ENCODE measurements around the gene DAAM1. TPM values are rescaled to one million over a fixed set of nuclear protein-coding genes. Genes with fewer than 3 reads are reported as not detected.

DAAM1 gene
- total RNA-seq, 3 donors from 2014 or later = 50.1 to 95.9 (median 64.2) TPM

DNA sequence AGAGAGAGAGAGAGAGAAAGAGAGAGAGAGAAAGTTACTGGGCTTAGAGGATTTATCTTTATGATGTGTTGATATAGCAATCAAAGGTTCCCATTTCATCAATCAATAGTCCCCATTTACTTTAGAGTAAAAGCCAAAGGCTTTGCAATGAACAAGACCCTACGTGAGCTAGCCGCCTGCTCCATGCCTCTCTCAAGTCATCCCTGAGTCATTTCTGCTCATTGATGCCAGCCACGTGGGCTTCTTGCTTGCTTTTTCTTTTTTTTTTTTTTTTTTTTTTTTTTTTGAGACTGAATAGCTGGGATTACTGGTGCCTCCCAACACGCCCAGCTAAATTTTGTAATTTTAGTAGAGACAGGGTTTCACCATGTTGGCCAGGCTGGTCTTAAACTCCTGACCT lies 205.8 kb downstream of the DAAM1 start:
- no peaks in the 10 kb centered on the region for H3K4me1 ChIP-seq
- intact Hi-C loops (cut with DNase I; ENCODE audit: low total_unique reads) = no loop called here
- no peaks in the 10 kb centered on the region for H3K36me3 ChIP-seq
- H3K27me3 ChIP-seq = no peaks in the 10 kb centered on the region
- no peak overlapping the region for H3K27ac ChIP-seq
- TF ChIP-seq, protein P1, sequence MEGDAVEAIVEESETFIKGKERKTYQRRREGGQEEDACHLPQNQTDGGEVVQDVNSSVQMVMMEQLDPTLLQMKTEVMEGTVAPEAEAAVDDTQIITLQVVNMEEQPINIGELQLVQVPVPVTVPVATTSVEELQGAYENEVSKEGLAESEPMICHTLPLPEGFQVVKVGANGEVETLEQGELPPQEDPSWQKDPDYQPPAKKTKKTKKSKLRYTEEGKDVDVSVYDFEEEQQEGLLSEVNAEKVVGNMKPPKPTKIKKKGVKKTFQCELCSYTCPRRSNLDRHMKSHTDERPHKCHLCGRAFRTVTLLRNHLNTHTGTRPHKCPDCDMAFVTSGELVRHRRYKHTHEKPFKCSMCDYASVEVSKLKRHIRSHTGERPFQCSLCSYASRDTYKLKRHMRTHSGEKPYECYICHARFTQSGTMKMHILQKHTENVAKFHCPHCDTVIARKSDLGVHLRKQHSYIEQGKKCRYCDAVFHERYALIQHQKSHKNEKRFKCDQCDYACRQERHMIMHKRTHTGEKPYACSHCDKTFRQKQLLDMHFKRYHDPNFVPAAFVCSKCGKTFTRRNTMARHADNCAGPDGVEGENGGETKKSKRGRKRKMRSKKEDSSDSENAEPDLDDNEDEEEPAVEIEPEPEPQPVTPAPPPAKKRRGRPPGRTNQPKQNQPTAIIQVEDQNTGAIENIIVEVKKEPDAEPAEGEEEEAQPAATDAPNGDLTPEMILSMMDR (IDR thresholded peaks at IDR 0.05) = no peak
- no peak for TF ChIP-seq POLR2AphosphoS5 (IDR thresholded peaks at IDR 0.05)
- no peak for TF ChIP-seq POLR2A (IDR thresholded peaks at IDR 0.05)
- H3K9me3 ChIP-seq = no peaks in the 10 kb centered on the region
- H3K4me3 ChIP-seq = no peak overlapping the region
- no peak for DNase-seq (ENCODE audit: low spot score in 2 of 2)

DNA sequence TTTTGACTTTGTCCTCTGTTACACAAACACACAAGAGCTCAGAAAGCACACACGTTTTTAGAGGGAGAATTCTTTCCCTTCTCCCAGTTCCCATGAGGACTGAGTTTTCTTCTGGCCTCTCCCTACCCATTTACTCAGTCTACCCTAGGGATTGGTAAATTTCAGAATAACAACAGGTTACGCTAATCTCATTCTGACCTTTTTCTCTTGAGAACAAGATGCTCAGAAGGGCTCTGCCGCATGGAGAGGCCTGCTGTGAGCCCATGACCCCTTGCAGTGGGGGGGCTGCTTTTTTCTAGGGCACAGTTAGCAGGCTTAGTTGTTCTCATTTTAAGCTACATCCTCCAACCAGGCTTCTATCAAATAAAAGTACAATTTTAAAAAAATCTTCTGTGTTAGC lies 207.2 kb downstream of the DAAM1 start:
- H3K36me3 ChIP-seq = no peaks in the 10 kb centered on the region
- no peaks in the 10 kb centered on the region for H3K27me3 ChIP-seq
- H3K27ac ChIP-seq = no peak overlapping the region
- no peak overlapping the region for H3K4me3 ChIP-seq
- intact Hi-C loops (cut with DNase I; ENCODE audit: low total_unique reads) = no loop called here
- H3K9me3 ChIP-seq = no peaks in the 10 kb centered on the region
- no peaks in the 10 kb centered on the region for H3K4me1 ChIP-seq
- TF ChIP-seq POLR2AphosphoS5 (IDR thresholded peaks at IDR 0.05) (no peak), POLR2A (IDR thresholded peaks at IDR 0.05) (no peak)
- TF ChIP-seq, protein P1 (IDR thresholded peaks at IDR 0.05) = no peak
- DNase-seq (ENCODE audit: low spot score in 2 of 2) = no peak

DNA sequence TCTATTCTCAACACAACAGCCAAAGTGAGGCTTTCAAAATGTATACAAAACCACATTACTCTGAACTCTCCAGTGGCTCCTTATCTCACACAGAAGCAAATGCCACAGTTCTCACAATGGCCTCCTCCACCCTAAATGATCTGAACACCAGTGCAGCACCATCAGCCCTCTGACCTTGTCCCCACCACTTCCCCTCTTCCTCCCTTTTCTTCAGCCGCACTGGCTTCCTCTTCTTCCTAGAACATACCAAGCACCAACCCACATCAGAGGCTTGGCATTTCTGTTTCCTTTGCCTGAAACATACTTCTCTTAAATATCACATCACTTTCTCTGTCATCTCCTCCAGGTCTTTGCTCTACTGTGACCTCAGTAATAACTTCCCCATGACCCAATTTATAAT lies 210.4 kb downstream of the DAAM1 start:
- Histone ChIP-seq H3K4me1 (no peaks in the 10 kb centered on the region), H3K27ac (no peak overlapping the region), H3K4me3 (no peak overlapping the region), H3K36me3 (no peaks in the 10 kb centered on the region), H3K9me3 (no peaks in the 10 kb centered on the region), H3K27me3 (no peaks in the 10 kb centered on the region)
- intact Hi-C loops (cut with DNase I; ENCODE audit: low total_unique reads) = no loop called here
- no peak for TF ChIP-seq POLR2AphosphoS5 (IDR thresholded peaks at IDR 0.05)
- TF ChIP-seq, protein P1 (IDR thresholded peaks at IDR 0.05) = no peak
- TF ChIP-seq POLR2A (IDR thresholded peaks at IDR 0.05) = no peak
- no peak for DNase-seq (ENCODE audit: low spot score in 2 of 2)

DNA sequence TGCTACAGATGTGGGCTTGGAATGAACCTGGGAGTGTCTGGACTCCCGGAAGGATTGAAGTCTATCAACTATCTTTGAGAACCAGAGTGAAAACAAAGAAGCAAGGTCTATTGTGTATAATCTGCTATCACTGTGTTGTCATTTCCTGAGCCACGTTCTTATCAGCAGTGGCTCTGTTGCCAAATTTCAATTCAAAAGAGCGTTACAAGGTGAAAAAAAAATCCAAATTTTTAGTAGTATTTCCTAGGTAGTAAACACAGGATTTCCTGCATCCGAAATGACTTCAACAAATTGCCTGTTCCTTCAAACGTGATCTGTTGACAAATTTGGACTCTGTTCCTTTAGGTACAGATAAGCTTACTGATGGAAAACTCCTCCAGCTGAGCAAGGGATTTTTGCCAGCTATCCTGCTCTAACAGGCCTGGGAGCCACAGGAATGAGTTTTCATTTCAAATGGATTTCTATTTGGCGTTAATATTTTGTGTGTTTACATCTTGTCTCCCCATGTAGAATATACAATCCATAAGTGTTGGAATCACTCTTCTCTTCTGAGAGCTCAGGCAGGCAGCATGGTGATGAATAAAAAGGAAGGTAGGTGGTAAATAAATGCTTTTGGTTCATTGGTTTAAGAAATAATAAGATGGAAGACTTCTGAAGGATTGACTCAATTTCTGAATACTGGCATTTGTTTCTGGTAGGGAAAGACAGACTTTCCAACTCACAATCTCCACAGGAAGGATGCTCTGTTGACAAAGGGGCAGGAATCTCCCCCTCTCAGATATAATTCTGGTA lies 218.2 kb downstream of the DAAM1 start:
- no peaks in the 10 kb centered on the region for H3K27me3 ChIP-seq
- no peaks in the 10 kb centered on the region for H3K4me1 ChIP-seq
- no peak for DNase-seq (ENCODE audit: low spot score in 2 of 2)
- no peak overlapping the region for H3K4me3 ChIP-seq
- H3K36me3 ChIP-seq = no peaks in the 10 kb centered on the region
- peak overlapping the region; percentile 64 to 73 for H3K27ac ChIP-seq
- peaks cover 0 to 8% of the 10 kb centered on the region in 2 donors for H3K9me3 ChIP-seq
- TF ChIP-seq POLR2AphosphoS5 (IDR thresholded peaks at IDR 0.05) (no peak), POLR2A (IDR thresholded peaks at IDR 0.05) (no peak)
- TF ChIP-seq, protein P1 (IDR thresholded peaks at IDR 0.05) = no peak
- intact Hi-C loops (cut with DNase I; ENCODE audit: low total_unique reads) = no loop called here

DNA sequence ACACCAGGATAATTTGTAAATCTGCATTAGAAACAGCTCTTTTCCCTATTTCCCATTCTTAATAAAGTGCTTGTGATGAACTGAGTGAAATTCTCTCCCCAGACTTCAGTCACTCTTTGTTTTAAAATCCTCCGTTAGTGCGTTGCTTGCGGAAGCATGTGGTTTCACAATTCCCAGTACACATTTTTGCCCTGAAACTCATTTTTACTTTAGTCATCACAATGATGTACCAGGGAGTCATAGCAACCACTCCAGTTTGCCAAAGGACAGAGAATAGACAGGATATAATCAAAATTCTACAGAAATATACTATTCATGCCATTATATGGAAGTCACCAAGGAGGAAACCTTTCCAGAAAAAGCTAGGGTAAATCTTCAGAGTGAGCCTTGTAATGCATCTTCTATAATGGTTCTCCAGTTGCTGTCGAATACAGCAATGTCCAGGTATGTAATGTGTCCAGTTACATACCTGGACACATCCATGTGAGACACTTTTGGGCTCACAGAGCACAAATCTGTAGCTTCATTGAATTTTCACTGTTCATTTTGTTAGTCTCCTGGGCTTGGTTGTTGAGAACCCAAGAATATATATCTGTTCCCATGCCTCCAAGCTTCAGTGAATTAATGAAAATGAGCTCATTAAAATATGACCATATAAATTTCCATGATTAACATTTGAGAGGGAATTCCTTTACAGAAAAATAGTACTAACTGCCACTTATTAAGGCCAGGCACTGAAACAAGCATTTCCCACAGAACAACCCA lies 219.0 kb downstream of the DAAM1 start:
- H3K4me1 ChIP-seq = no peaks in the 10 kb centered on the region
- H3K4me3 ChIP-seq = no peak overlapping the region
- H3K27me3 ChIP-seq = no peaks in the 10 kb centered on the region
- intact Hi-C loops (cut with DNase I; ENCODE audit: low total_unique reads) = no loop called here
- no peak for DNase-seq (ENCODE audit: low spot score in 2 of 2)
- no peaks in the 10 kb centered on the region for H3K36me3 ChIP-seq
- peak overlapping the region; percentile 64 to 73 for H3K27ac ChIP-seq
- peaks cover 0 to 8% of the 10 kb centered on the region in 2 donors for H3K9me3 ChIP-seq
- TF ChIP-seq, protein P1 (IDR thresholded peaks at IDR 0.05) = no peak
- no peak for TF ChIP-seq POLR2AphosphoS5 (IDR thresholded peaks at IDR 0.05)
- no peak for TF ChIP-seq POLR2A (IDR thresholded peaks at IDR 0.05)

Measured in breast epithelium (tissue), 4 donors.